ENCODE measurements around the gene MAPKAP1. TPM values are rescaled to one million over a fixed set of nuclear protein-coding genes. Genes with fewer than 3 reads are reported as not detected.

The MAPKAP1 gene
- total RNA-seq, 2 experiments from 2014 or later: 58.7 to 63.6 TPM

DNA sequence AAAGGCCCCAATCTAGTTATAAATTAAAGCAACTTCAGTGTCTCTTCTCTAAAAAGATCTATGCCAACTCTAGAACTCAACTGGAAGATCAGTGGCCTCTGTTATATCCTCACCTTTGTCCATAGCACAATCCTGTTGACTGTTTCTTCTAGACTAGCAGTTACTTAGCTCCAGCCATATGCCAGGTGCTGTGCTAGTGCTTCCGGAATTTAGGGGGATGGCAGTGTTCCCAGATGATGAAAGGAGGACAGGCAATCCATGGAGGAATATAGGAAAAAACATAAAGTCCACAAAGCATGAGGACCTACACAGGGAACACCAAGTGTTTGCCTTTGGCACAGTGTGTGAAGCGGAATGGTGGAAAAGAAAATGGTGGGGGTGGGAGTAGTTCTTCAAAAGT, 214.3 kb downstream of the MAPKAP1 start:
- H3K9me3 Mint-ChIP-seq: no peaks in the 10 kb centered on the region
- ChIA-PET POLR2A (no interaction called here), CTCF (no interaction called here)

DNA sequence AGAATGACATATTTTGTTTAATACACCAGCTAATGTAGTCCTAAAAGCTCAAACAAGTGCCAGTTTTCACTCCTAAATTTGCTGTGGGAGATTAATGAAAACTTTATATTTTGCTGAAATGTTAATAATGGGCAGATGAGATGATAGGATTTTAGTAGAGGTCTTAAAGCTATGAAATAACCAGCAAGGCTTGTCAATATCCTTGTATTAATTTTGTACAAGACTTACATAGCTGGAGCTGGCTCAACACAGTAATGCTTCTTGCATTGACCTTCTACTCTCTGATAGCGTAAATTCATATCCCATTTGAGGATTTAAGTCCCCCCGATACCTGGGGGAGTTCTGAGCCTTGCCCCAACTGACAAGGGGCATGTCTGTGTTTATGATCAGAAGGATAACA, 219.2 kb downstream of the MAPKAP1 start:
- Mint-ChIP-seq H3K4me3 (no peak overlapping the region), H3K27ac (no peak overlapping the region), H3K4me1 (no peaks in the 10 kb centered on the region), H3K9me3 (no peaks in the 10 kb centered on the region), H3K36me3 (ENCODE audit: low read depth) (no peaks in the 10 kb centered on the region), H3K27me3 (no peaks in the 10 kb centered on the region)
- CTCF ChIA-PET: interaction anchor here (1.0 kb wide), 2 partner anchors 119 to 170 kb away, joined by 3 to 4 read pairs; no protein-coding TSS in a partner anchor
- POLR2A ChIA-PET: no interaction called here
- DNase-seq: no peak

More for the DNA sequence above, 214.3 kb downstream of the MAPKAP1 start:
- Mint-ChIP-seq H3K36me3 (ENCODE audit: low read depth) (no peaks in the 10 kb centered on the region), H3K27ac (no peak overlapping the region), H3K27me3 (no peaks in the 10 kb centered on the region), H3K4me1 (no peaks in the 10 kb centered on the region), H3K4me3 (no peak overlapping the region)
- no peak for DNase-seq

DNA sequence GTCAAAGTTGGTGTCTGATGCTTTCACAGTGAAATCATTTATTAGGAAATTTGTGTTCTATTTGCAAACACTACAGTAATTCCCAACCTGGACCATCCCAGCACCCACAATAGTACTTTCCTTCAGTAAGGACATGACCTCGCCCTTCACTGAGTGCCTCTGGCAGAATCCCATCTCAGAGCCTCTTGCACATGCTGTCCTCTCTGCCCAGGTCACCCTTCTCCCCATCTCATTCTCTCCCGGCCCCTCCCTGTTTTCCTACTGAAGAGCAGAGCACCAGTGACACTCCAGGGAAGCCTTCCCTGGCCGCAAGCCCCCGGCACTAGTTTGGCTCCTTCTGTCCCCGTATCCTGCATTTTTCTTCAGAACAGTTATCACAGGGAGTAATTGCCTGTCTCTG, 220.4 kb downstream of the MAPKAP1 start:
- no peaks in the 10 kb centered on the region for H3K4me1 Mint-ChIP-seq

DNA sequence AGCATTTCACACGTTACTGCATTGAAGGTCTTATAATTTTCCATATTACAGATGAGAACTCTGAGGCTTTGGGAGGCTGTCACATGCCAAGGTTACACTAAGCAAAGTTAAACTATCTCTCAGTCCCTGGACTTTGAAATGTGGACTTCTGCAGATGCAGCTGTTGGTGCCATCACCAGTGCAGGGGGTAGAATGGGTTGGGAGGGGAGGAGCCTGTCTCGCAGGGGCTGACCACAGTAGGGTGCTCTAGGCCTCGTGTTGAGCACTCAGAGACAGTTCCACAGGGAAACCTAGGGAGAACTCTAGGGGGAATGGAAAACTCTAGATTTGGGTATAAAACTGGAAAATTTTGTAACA, 220.9 kb downstream of the MAPKAP1 start:
- Mint-ChIP-seq H3K9me3 (no peaks in the 10 kb centered on the region), H3K4me1 (no peaks in the 10 kb centered on the region), H3K4me3 (no peak overlapping the region), H3K36me3 (ENCODE audit: low read depth) (no peaks in the 10 kb centered on the region), H3K27me3 (no peaks in the 10 kb centered on the region), H3K27ac (no peak overlapping the region)
- ChIA-PET POLR2A (no interaction called here), CTCF (no interaction called here)
- no peak for DNase-seq

More for the DNA sequence above, 220.4 kb downstream of the MAPKAP1 start:
- H3K27me3 Mint-ChIP-seq: no peaks in the 10 kb centered on the region
- no peak overlapping the region for H3K4me3 Mint-ChIP-seq
- no peaks in the 10 kb centered on the region for H3K9me3 Mint-ChIP-seq
- no peak overlapping the region for H3K27ac Mint-ChIP-seq
- POLR2A ChIA-PET: no interaction called here
- CTCF ChIA-PET: no interaction called here
- DNase-seq: no peak
- no peaks in the 10 kb centered on the region for H3K36me3 Mint-ChIP-seq (ENCODE audit: low read depth)

DNA sequence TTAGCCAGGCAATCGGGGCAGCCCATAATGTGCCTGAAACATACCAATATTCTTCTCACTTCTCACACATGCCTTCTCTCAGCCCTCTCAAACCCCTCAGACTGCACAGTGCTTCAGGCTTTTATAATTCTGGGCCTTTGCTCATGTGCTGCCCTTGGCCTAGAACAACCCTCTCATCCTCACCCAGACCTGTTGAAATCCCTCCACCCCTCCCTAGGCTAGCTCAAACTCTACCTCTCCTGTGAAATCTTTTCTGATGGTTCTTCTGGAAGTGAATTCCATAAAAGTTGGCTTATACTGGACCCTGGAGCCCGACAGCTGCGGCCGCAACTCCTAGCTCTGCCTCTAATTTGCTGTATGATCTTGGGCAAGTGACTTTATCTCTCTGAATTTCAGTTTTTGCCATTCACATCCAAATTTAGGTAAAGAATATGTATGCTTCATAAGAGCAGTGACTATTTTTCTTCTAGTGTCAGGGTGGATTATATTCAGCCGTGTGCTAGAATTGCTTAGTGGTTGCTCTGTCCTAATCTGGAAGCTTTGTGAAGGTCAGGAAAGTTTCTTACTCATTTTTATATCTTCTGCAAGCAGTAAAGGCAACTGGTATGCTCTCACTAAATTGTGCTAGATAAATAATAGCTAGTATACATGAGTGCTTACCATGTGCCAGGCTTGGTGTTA, 221.4 kb downstream of the MAPKAP1 start:
- ChIA-PET CTCF (no interaction called here), POLR2A (no interaction called here)
- H3K9me3 Mint-ChIP-seq: no peaks in the 10 kb centered on the region
- H3K27me3 Mint-ChIP-seq: no peaks in the 10 kb centered on the region
- no peak for DNase-seq
- no peaks in the 10 kb centered on the region for H3K4me1 Mint-ChIP-seq
- H3K27ac Mint-ChIP-seq: no peak overlapping the region
- no peaks in the 10 kb centered on the region for H3K36me3 Mint-ChIP-seq (ENCODE audit: low read depth)
- no peak overlapping the region for H3K4me3 Mint-ChIP-seq

DNA sequence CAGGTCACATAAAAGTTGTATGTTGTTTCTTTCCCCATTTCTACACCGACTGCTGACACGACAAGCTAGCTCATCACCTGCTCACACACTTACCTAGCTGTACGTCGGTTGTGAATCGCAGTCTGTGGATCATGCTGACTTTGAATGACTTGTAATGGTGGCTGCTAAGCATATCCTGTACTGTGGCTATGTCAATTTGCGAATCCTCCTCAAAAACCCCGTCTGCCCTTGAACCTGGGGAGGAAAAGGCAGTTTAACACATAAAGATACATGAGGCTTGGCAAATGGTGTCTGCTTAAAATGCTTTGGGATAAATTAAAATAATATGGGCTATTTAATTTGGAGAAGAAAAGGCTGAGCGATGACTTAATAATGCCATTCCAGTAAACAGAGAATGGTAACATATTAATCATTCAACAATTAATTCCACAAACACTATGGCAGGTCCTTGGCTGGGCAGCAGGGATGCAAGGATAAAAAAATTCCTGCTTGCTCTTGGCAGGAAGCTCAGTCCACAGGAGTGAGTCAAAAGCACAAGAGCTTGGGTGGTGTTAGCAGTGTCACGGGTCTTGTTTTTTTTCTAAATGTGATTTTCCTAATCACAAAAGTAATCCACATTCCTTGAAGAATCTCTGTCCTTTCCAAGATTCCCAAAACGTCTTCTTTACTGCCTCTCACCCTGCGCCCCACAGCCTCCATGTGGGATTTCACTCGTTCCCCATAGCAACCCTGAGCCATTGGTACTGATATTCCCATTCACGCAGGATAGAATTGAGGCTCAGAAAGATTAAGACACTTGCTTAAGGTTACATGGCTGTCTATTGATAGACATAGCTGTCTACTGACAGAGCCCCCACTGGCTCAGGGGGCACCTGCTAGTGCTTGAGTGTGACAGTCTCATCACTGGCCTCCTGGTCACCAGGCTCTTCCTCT, 222.4 kb downstream of the MAPKAP1 start:
- ChIA-PET POLR2A (no interaction called here), CTCF (no interaction called here)
- no peaks in the 10 kb centered on the region for H3K36me3 Mint-ChIP-seq (ENCODE audit: low read depth)
- H3K27ac Mint-ChIP-seq: no peak overlapping the region
- no peaks in the 10 kb centered on the region for H3K9me3 Mint-ChIP-seq
- DNase-seq: no peak
- H3K4me3 Mint-ChIP-seq: no peak overlapping the region
- no peaks in the 10 kb centered on the region for H3K27me3 Mint-ChIP-seq
- H3K4me1 Mint-ChIP-seq: no peaks in the 10 kb centered on the region

DNA sequence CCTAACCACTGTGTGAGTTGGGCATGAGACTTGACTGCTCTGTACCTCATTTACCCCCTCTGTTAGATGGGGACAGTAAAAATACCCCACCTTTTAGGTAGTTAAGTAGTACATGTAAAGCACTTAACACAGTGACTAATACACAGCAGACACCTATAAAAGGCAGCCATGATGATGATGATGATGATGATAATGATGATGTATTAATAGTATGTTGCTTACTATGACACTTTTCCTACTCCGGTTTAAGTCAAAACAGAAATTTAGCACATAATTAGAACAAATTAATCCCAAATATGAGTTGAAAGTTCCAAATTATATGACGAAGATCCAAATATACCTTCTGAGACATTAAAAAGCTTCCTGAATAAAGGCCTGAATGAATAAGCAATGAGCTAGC, 223.3 kb downstream of the MAPKAP1 start:
- DNase-seq: no peak
- Mint-ChIP-seq H3K27ac (no peak overlapping the region), H3K4me1 (no peaks in the 10 kb centered on the region), H3K27me3 (no peaks in the 10 kb centered on the region), H3K4me3 (no peak overlapping the region), H3K36me3 (ENCODE audit: low read depth) (peaks cover 3% of the 10 kb centered on the region), H3K9me3 (no peaks in the 10 kb centered on the region)
- ChIA-PET POLR2A (no interaction called here), CTCF (no interaction called here)

DNA sequence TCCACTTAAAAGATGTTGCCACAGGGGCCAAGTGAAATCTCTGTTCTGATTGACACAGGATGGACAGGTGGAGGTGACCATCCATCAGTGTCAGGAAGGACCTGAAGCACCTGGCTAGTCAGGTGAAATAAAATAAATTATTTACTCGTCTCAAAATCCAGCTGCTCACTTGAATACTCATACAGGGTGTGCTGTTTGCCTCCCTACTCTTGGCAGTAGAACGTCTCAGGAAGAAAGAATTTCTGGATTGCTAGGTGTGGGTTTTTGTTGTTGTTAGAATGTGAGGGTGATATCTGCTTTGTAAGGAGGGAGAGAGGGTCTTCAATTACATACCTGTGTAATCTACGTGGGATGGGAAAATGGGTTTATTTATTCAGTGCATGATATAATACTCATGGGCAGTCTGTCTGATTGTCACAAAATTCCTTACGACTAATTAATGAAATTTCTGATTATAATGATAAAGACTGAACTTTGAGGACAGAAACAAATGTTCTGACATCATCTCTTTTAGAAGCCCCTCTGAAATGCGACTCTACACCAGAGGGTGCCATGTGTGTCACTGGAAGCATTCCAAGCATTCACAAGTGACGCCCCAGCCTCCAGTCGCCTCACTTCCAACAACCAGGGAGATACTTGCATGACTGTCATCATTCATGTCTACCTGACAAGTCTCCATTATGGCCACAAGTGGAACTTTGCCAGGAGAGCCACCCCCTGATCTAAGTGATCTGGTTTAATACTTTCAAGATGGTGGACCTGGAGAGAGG, 227.0 kb downstream of the MAPKAP1 start:
- Mint-ChIP-seq H3K4me1 (no peaks in the 10 kb centered on the region), H3K36me3 (ENCODE audit: low read depth) (peaks cover 5% of the 10 kb centered on the region), H3K27me3 (no peaks in the 10 kb centered on the region), H3K4me3 (no peak overlapping the region), H3K27ac (no peak overlapping the region), H3K9me3 (no peaks in the 10 kb centered on the region)
- DNase-seq: no peak
- POLR2A ChIA-PET: interaction anchor here (0.6 kb wide), 1 partner anchor 475 kb away, joined by 4 read pairs; no protein-coding TSS in a partner anchor
- CTCF ChIA-PET: interaction anchor here (0.6 to 0.7 kb wide), 2 partner anchors 34 to 85 kb away, joined by 3 to 4 read pairs; no protein-coding TSS in a partner anchor

DNA sequence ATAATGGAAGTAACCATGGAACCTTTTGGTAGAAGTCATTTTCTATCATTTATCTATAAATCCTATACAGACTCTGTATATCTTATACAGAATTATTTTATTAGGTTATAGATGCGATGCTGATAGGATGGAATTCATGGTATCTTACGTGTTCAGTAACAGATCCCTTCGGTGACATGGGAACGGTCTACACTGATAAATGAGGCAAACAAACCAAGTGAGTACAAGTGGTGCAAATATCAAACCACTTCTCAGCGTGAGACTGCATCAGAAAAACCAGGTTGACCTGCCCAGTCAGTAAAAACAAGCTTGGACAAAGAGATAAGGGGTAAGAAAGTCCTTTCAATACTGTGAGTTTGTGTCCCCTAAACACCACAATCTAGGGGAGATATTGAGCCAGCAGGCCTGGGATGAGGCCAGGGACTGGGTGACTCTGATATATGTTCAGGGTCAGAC, 229.9 kb downstream of the MAPKAP1 start:
- ChIA-PET POLR2A (no interaction called here), CTCF (no interaction called here)
- no peaks in the 10 kb centered on the region for H3K27me3 Mint-ChIP-seq
- DNase-seq: no peak
- H3K4me1 Mint-ChIP-seq: no peaks in the 10 kb centered on the region
- H3K4me3 Mint-ChIP-seq: no peak overlapping the region
- H3K9me3 Mint-ChIP-seq: no peaks in the 10 kb centered on the region
- H3K36me3 Mint-ChIP-seq (ENCODE audit: low read depth): peaks cover 5% of the 10 kb centered on the region
- no peak overlapping the region for H3K27ac Mint-ChIP-seq

DNA sequence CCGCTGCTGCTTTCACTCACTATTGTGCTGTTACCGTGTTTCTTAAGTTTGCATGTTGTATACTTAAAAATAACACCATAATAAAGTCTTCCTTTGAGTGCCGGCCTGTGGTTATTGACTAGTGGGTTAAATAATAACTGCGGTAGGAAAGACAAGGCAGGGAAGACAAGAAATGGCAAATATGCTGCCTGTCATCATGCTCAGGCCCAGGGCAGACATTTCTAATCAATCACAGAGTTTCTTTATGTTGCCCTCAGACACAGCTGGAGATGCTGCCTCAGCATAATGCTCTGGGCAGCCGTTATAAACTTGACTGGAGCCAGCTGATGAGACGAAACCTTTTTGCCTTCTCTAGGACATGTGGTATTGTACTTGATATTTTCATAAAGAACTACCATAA, 230.4 kb downstream of the MAPKAP1 start:
- CTCF ChIA-PET: no interaction called here
- H3K9me3 Mint-ChIP-seq: no peaks in the 10 kb centered on the region
- no peak overlapping the region for H3K27ac Mint-ChIP-seq
- POLR2A ChIA-PET: no interaction called here
- H3K4me1 Mint-ChIP-seq: no peaks in the 10 kb centered on the region
- H3K27me3 Mint-ChIP-seq: no peaks in the 10 kb centered on the region
- no peak overlapping the region for H3K4me3 Mint-ChIP-seq
- no peak for DNase-seq
- H3K36me3 Mint-ChIP-seq (ENCODE audit: low read depth): peaks cover 5% of the 10 kb centered on the region

DNA sequence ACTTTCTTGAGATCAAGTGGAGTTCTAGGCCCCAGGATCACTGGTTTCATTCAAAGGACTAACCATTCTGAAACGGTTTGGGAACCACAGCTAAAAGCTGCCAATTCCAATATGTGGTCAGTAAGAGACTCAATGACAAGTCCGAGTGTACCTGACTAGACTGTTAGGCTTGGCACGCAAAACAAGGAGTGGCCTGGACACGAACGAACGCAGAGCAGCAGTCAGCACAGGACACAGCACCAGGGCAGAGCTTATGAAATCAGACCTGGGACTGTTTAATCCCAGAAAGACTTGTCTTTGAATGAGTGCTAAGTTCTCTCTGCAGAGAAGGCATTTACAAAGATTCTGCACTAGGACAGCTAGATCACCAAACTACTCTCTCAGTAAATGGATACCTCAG, 231.6 kb downstream of the MAPKAP1 start:
- H3K36me3 Mint-ChIP-seq (ENCODE audit: low read depth): peaks cover 5% of the 10 kb centered on the region
- ChIA-PET POLR2A (no interaction called here), CTCF (interaction anchor here (0.6 kb wide), 2 partner anchors 14 to 26 kb away, joined by 3 read pairs; no protein-coding TSS in a partner anchor)
- H3K4me1 Mint-ChIP-seq: no peaks in the 10 kb centered on the region
- no peak overlapping the region for H3K27ac Mint-ChIP-seq
- no peaks in the 10 kb centered on the region for H3K9me3 Mint-ChIP-seq
- H3K27me3 Mint-ChIP-seq: no peaks in the 10 kb centered on the region
- DNase-seq: no peak
- no peak overlapping the region for H3K4me3 Mint-ChIP-seq

DNA sequence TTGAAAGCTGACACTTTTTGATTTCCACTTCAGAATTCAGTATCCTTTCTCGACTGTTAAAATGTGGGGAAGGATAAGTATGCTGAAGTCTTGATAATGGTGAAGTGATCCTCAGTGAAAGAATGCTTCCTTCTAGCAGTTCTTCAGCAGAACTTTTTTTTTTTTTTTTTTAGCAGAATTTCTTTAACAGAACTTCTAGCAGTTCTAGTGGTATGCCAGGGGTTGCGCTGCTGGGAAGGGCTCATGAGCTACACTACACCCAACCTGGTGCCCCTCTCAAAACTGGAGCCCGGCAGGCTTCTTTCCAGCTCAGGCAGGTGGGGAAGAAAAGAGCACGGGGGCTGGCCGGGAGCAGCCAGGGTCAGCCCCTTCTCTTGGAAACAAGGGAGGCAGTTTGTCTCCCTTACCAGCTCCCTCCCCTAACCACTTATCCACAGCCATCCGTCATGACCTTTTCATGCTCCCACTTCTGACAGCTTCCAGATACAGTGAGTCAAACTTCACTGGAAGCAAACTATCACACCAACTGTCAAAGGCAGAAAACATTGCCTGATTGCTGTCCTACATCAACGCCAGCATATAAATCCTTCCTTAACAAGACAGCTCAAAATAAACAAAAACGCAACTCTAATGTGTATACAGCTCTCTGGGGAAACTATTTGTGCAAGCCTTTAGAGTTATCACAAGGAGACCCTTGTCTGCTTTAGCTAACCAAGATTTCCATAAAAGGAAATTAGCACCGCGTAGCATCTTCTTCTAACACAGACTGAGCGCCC, 233.9 kb downstream of the MAPKAP1 start:
- no peaks in the 10 kb centered on the region for H3K27me3 Mint-ChIP-seq
- no peaks in the 10 kb centered on the region for H3K36me3 Mint-ChIP-seq (ENCODE audit: low read depth)
- DNase-seq: no peak
- H3K9me3 Mint-ChIP-seq: no peaks in the 10 kb centered on the region
- no peak overlapping the region for H3K27ac Mint-ChIP-seq
- no peaks in the 10 kb centered on the region for H3K4me1 Mint-ChIP-seq
- POLR2A ChIA-PET: no interaction called here
- CTCF ChIA-PET: interaction anchor here (0.6 kb wide), 1 partner anchor 208 kb away, joined by 3 read pairs; no protein-coding TSS in a partner anchor
- no peak overlapping the region for H3K4me3 Mint-ChIP-seq

All from activated CD4-positive, alpha-beta T cell treated with anti-CD3 and anti-CD28 coated beads, Interleukin-2, amount 10 ng/mL, durations not matched to agents 7 days and 5 days (primary cell).